Caco-2 (cell line): ENCODE measurements around the gene SS18L1. TPM values are rescaled to one million over a fixed set of nuclear protein-coding genes. Genes with fewer than 3 reads are reported as not detected.
A peak's percentile ranks its signal among the peaks of the same experiment; 100 is the strongest.

Source experiments
- BruUV-seq: library from RNA; stranded (reverse); fragments of 400-500 nt; replicated peaks from 2 replicates; lab custom pipeline; 2021; lab: Mats Ljungman, UMichigan
- CTCF ChIA-PET: fragments of 300-600 bp; sonication (Branson Sonifier 250); formaldehyde crosslinking; loops from one replicate; lab custom pipeline; 2022; ENCODE audit warnings: antibody characterized with exemption; lab: Charles Lee
- POLR2A ChIA-PET: fragments of 300-600 bp; sonication (Branson Sonifier 250); formaldehyde crosslinking; loops from one replicate; lab custom pipeline; 2022; ENCODE audit warnings: antibody characterized with exemption; lab: Charles Lee
- DNase-seq, 2 experiments: peaks; one replicate each; pipeline versions ENCODE4 v3.0.0 to v3.0.0-alpha.2; 2020 to 2022
- H3K27me3 ChIP-seq: replicated peaks from 2 replicates; pipeline ENCODE4 v1.6.0; 2011; ENCODE audit warnings: low read length; ENCODE audit not compliant: control insufficient read depth, insufficient read depth
- H3K36me3 ChIP-seq: 2 replicates; pipeline ENCODE4 v1.5.1; 2011; ENCODE audit warnings: low read length; ENCODE audit not compliant: control insufficient read depth, insufficient read depth
- H3K4me1 ChIP-seq: fragments of 250-450 bp; sonication (Bioruptor Pico); 2 replicates; pipeline ENCODE4 v1.5.1; 2020; ENCODE audit warnings: mild to moderate bottlenecking
- H3K4me3 ChIP-seq: 2 replicates; pipeline ENCODE4 v1.5.1; 2011; ENCODE audit warnings: low read depth, mild to moderate bottlenecking, control low read depth, low read length
- H3K9me3 ChIP-seq: fragments of 250-450 bp; sonication (Bioruptor Pico); 2 replicates; pipeline ENCODE4 v1.5.1; 2020; ENCODE audit warnings: mild to moderate bottlenecking, moderate library complexity
- H3K27ac Mint-ChIP-seq: one replicate; pipeline ENCODE4 v1.8.0; 2022; ENCODE audit warnings: mixed read lengths; ENCODE audit not compliant: unreplicated experiment
- H3K27me3 Mint-ChIP-seq: one replicate; pipeline ENCODE4 v1.8.0; 2022; ENCODE audit warnings: mixed read lengths; ENCODE audit not compliant: insufficient read depth, unreplicated experiment
- H3K36me3 Mint-ChIP-seq: one replicate; pipeline ENCODE4 v1.8.0; 2022; ENCODE audit warnings: mild to moderate bottlenecking, mixed read lengths; ENCODE audit not compliant: insufficient read depth, unreplicated experiment
- H3K4me1 Mint-ChIP-seq: one replicate; pipeline ENCODE4 v1.8.0; 2022; ENCODE audit warnings: low read depth, mixed read lengths; ENCODE audit not compliant: unreplicated experiment
- H3K4me3 Mint-ChIP-seq: one replicate; pipeline ENCODE4 v1.8.0; 2022; ENCODE audit warnings: mild to moderate bottlenecking, moderate library complexity, mixed read lengths; ENCODE audit not compliant: unreplicated experiment
- H3K9me3 Mint-ChIP-seq: one replicate; pipeline ENCODE4 v1.8.0; 2022; ENCODE audit warnings: mixed read lengths; ENCODE audit not compliant: unreplicated experiment
- CTCF ChIP-seq, 2 experiments: fragments of 200-600 bp in 1 of 2; IDR thresholded peaks; 1 replicate in 1 of 2; 2 replicates in 1 of 2; pipeline versions ENCODE4 v1.5.1 to v1.8.0; 2011 to 2022; ENCODE audit warnings: antibody characterized with exemption in 1 of 2, control low read depth in 1 of 2, inconsistent platforms in 1 of 2, low read depth in 1 of 2, low read length in 1 of 2, mild to moderate bottlenecking in 1 of 2, moderate library complexity in 1 of 2; ENCODE audit not compliant: insufficient read depth in 1 of 2, severe bottlenecking in 1 of 2, unreplicated experiment in 1 of 2
- intact Hi-C: fragments of 100-400 bp; cut with micrococcal nuclease; formaldehyde crosslinking; loops from one replicate; pipeline ENCODE4 v1.10.0; 2022; ENCODE audit not compliant: unreplicated experiment
- total RNA-seq: library from RNA; stranded (reverse); gene quantifications from 2 replicates; pipeline ENCODE4 v1.2.3, GENCODE V29; 2022

Gene SS18L1
- total RNA-seq, 1 experiment from 2014 or later, result 46.4 TPM

GRCh38 chr20:62215991-62216635 is 72.5 kb downstream of the SS18L1 start:
- H3K27me3 Mint-ChIP-seq, result peaks cover 48% of the 10 kb centered on the region
- POLR2A ChIA-PET, result no interaction called here

GRCh38 chr20:62216636-62217566 is 73.3 kb downstream of the SS18L1 start:
- ChIA-PET CTCF (no interaction called here), POLR2A (no interaction called here)
- intact Hi-C loops, result no loop called here
- H3K9me3 ChIP-seq, result no peaks in the 10 kb centered on the region
- TF ChIP-seq CTCF (IDR thresholded peaks at IDR 0.05; ENCODE audit: insufficient read depth in 1 of 2, low read depth in 1 of 2, low read length in 1 of 2, severe bottlenecking in 1 of 2, unreplicated experiment in 1 of 2), result no peak
- no peak overlapping the region for H3K27ac Mint-ChIP-seq
- peaks cover 28% of the 10 kb centered on the region for H3K27me3 ChIP-seq
- no TSS peak for BruUV-seq
- H3K27me3 Mint-ChIP-seq, result peaks cover 53% of the 10 kb centered on the region
- H3K4me1 Mint-ChIP-seq, result no peaks in the 10 kb centered on the region
- H3K36me3 Mint-ChIP-seq, result no peaks in the 10 kb centered on the region
- no peak overlapping the region for H3K4me3 Mint-ChIP-seq
- no peaks in the 10 kb centered on the region for H3K9me3 Mint-ChIP-seq
- peaks cover 26% of the 10 kb centered on the region for H3K4me1 ChIP-seq
- no peak overlapping the region for H3K4me3 ChIP-seq
- DNase-seq, result no peak
- no peaks in the 10 kb centered on the region for H3K36me3 ChIP-seq

More at GRCh38 chr20:62215991-62216635, 72.5 kb downstream of the SS18L1 start:
- H3K9me3 ChIP-seq, result no peaks in the 10 kb centered on the region
- BruUV-seq, result no TSS peak
- intact Hi-C loops, result no loop called here
- no peak for TF ChIP-seq CTCF (IDR thresholded peaks at IDR 0.05; ENCODE audit: insufficient read depth in 1 of 2, low read depth in 1 of 2, low read length in 1 of 2, severe bottlenecking in 1 of 2, unreplicated experiment in 1 of 2)
- no peak overlapping the region for H3K27ac Mint-ChIP-seq
- CTCF ChIA-PET, result no interaction called here
- H3K4me1 ChIP-seq, result peaks cover 22% of the 10 kb centered on the region
- H3K4me3 ChIP-seq, result no peak overlapping the region
- peaks cover 23% of the 10 kb centered on the region for H3K27me3 ChIP-seq
- no peaks in the 10 kb centered on the region for H3K36me3 ChIP-seq
- no peak overlapping the region for H3K4me3 Mint-ChIP-seq
- no peaks in the 10 kb centered on the region for H3K9me3 Mint-ChIP-seq
- no peak for DNase-seq
- H3K4me1 Mint-ChIP-seq, result no peaks in the 10 kb centered on the region
- H3K36me3 Mint-ChIP-seq, result no peaks in the 10 kb centered on the region

GRCh38 chr20:62217913-62218773 is 74.6 kb downstream of the SS18L1 start:
- Mint-ChIP-seq H3K27ac (no peak overlapping the region), H3K27me3 (peaks cover 59% of the 10 kb centered on the region), H3K4me1 (no peaks in the 10 kb centered on the region), H3K9me3 (no peaks in the 10 kb centered on the region), H3K4me3 (peak overlapping the region; percentile 65), H3K36me3 (no peaks in the 10 kb centered on the region)
- H3K27me3 ChIP-seq, result peaks cover 31% of the 10 kb centered on the region
- no TSS peak for BruUV-seq
- ChIA-PET POLR2A (interaction anchor here (0.7 kb wide), 1 partner anchor 92 kb away, joined by 3 read pairs; no protein-coding TSS in a partner anchor), CTCF (no interaction called here)
- H3K4me1 ChIP-seq, result peaks cover 26% of the 10 kb centered on the region
- TF ChIP-seq CTCF (IDR thresholded peaks at IDR 0.05; ENCODE audit: insufficient read depth in 1 of 2, low read depth in 1 of 2, low read length in 1 of 2, severe bottlenecking in 1 of 2, unreplicated experiment in 1 of 2), result no peak
- intact Hi-C loops, result no loop called here
- DNase-seq, result no peak
- no peaks in the 10 kb centered on the region for H3K9me3 ChIP-seq
- H3K4me3 ChIP-seq, result no peak overlapping the region
- H3K36me3 ChIP-seq, result no peaks in the 10 kb centered on the region
